Mucosa of gallbladder (tissue), 1 donor: ENCODE data around the gene ARID3C. TPM values are rescaled to one million over a fixed set of nuclear protein-coding genes. Genes with fewer than 3 reads are reported as not detected.

ENCODE experiments used
- DNase-seq: peaks from one replicate; pipeline ENCODE4 v3.0.0-alpha.2; 2020; ENCODE audit warnings: low spot score
- total RNA-seq: library from RNA; stranded (reverse); gene quantifications from one replicate; pipeline ENCODE4 v1.2.1, GENCODE V29; 2021
- donor health status: DM: no; HTN: no; CAD: no.

Gene ARID3C
- total RNA-seq, 1 donor from 2014 or later, result not detected

DNA sequence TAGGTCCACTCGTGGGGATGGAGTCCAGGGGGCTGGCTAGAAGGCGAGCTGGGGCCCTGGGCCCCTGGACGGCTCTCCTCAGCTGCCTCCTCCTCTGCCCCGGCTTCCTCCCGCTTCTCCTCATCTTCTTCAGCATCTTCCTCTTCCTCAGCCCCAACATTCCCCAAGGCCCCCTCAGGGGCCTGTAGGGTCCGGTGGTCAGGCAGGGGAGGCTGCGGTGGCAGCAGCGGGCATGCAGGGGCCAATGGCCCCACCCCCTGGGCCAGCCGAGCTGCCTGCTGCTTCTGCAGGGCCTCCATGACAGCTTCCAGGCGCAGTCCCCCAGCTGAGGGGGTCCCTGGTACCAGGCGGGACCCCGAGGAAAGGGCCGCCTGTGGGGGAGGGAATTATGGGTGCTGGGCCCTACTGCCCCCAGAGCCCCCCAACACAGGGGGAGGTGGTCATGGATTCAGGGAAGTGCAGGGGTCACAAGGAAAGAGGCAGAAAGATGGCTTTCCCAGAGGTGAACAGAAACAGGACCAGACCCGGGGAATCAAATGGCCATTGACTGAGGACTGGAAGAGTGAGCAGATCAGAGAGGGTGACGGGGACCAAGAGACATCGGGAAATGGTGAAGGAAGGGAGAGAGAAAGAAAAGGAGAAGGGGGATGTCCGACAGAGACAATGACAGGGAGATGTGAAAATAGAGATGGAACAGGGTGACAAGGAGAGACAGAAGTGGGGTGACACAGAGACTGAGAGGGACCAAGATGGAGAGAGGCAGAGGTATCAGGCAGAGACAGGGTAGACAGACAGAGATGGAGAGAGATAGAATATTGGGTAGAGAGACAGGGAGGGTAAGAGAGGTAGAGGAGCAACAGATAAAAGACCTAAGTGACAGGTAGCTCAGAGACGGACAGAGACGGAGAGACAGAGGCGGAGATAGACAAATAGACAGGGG is 880 bp downstream of the ARID3C start:
- DNase-seq, result no peak

DNA sequence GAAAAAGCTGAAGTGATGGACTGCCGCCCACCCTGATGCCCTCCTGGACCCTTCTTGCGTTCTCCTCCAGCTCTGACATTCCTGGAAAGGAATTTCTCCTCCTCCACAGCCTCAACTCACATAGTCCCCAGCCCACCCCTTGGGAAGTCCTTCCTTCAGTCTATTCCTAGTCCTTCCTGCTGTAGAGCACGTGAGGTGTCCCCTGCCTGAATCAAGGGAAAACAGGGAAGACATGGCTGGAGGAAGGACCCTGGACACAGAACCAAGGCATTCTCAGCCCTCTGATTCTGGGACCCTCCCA is 3.7 kb downstream of the ARID3C start:
- DNase-seq, result no peak

DNA sequence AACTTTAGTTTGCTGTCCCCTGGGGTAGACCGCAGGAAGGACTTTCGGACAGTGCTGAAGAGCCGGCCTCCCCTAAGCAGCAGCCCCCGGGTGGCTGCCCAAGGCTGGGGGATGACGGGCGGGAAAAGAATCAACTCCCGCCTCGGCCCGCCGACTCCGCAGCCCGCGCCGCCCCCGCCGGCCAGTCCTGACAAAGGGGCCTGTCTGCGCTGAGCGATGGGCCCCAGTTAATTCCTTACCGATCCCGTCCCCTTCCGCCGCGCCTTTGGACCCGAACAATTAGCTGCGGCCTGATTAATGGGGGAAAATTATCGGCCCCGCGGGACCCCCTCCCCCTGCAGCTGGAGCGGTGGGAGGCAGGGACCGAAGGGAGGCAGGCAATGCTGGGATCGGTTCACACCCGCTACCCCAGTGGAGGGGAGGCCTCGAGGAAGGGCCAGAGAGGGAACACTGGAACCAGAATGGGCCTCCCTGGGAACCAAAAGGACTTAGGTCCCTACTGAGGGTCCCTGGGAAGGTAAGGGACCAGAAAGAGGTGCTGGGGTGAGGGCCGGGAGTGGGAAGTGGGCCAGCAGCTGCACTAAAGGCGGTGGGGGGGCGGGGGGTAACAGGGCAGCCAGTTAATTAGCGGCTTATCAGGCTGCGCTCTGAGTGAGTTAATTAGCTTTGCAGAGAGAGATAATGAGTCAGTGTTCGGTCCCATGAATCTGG is 4.2 kb downstream of the ARID3C start:
- DNase-seq, result no peak

DNA sequence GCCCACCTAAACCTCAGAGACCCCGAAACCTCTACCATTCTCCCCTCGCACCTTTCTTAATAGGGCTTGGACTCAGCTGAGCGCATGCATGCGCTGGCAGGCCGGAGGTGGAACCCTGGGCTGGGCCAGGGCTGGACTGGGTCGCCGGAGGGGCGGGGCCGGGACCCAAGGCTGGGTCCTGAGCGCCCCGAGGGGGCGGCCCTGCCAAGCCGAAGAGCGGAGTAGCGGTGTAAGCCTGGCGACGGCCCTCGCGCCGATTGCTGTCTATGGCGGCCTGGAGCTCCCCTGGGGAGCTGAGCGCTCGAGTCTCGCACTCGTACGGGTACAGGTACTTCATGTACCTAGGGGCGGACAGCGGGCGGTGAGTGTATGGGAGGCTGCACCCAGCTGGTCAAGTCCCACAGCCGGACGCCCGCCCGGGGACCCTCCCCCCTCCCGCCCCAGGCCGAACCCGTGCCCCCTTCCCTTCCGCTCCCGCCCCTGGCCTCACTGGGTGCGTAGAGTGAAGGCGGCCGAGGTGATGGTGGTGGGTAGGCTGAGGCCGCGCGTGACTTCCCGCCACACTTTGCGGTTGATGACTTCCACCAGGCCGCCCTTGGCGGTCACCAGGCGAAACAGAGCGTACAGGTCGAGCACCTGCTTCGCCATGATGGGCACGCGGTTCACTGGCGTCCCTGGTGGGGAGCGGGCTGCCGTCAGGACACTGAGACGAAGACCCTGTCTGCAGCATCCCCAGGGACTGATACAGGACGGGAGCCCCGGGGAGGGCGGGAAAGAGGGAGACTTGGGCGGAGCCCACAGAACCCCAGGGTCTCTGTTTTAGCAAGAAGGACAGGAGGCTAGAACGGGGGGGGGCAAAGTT is 5.3 kb downstream of the ARID3C start:
- DNase-seq, result no peak

DNA sequence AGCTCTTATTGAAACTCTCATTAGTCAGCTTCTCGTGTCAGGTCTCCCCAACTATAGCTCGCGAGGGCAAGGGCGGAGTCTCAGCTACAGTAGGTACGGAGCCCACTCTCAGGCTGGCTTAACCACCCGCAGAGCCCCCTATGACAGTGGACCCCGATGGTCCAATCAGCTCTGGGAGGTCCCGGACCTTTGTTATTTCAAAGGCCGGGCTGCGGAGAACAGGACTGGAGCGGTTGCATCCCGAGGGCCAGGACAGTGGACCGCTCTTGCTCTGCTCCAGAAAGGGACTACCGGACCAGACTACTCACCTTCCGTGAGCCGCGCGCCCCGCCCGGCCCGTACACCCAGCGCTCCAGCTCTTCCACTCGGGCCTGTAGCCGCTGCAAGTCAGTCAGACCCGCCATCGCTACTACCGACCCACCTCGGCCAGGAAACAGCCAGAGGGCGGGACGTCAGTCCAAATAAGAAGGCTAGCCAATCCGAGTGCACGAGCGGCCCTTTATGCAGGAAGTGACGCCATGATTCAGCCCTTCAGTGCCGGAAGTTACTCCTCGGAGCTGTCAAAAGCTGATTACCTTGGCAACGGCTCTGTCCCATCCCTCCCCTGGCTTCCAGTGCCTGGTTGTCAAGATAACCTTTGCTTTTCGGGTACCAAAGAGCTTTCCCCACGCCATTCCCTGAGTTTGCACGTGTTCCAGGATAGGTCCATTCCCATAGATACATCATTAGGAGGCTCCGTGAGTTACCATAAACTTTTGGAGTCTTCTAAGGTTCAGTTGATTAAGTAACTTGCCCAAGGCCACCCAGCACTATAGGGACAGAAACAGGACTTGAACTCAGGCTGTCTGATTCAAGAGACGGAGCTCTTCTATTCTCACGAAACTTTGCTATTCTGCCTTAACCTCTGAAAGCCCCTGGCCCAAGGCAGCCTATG is 8.5 kb downstream of the ARID3C start, which contains the start of gene DCTN3:
TSS of gene DCTN3 (minus strand) at position 435 of the 934 bp plus-strand sequence. CDS start at position 404, 31 bp downstream.
- DNase-seq, result peak; percentile 94

DNA sequence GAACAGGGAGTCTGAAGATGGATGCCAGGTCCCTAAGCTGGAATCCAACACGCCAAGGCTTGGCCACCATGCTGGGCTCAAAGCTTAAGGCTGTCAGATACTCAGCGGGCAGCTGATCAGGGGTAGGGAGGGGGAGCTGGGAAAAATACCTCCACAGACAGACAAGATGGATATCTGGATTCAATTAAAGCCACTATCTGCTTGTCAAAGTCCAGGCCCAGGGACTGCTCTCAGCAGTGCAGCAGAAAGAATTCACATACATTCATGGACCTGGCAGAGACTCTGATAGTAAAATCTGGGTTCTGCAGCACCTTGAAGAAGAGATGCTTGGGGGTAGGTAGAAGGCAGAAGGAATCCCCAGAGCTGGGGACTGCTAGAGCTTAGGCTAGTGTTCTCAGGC is 13.7 kb downstream of the ARID3C start:
- DNase-seq, result no peak

DNA sequence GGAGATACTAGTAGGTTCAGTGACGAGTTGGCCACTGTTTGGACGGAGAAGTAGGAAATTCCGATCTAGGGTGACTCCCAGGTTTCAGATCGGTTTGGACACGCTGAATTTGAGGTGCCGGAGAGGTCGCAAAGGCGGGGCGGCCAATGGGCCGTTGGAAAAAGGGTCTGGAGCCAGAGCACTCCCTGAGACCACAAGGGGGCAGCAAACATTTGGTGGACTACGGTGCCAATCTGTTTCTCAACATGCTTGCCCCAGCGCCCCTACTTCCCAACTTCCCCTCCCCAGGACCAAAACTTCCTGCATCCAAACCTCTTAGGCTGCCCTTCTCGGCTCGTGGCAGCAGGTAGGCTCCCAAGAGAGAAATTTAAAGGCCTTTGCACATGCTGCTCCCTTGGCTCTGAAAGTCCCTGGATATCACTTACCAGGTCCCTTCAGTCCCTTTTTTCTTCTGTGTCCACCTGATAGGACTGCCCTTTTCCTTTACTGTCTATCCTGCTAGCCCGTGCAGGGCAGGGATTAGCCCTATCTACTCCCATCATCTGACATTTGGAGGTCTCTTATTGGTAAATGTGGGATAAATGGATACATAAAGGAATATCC is 16.0 kb downstream of the ARID3C start:
- DNase-seq, result peak; percentile 84

DNA sequence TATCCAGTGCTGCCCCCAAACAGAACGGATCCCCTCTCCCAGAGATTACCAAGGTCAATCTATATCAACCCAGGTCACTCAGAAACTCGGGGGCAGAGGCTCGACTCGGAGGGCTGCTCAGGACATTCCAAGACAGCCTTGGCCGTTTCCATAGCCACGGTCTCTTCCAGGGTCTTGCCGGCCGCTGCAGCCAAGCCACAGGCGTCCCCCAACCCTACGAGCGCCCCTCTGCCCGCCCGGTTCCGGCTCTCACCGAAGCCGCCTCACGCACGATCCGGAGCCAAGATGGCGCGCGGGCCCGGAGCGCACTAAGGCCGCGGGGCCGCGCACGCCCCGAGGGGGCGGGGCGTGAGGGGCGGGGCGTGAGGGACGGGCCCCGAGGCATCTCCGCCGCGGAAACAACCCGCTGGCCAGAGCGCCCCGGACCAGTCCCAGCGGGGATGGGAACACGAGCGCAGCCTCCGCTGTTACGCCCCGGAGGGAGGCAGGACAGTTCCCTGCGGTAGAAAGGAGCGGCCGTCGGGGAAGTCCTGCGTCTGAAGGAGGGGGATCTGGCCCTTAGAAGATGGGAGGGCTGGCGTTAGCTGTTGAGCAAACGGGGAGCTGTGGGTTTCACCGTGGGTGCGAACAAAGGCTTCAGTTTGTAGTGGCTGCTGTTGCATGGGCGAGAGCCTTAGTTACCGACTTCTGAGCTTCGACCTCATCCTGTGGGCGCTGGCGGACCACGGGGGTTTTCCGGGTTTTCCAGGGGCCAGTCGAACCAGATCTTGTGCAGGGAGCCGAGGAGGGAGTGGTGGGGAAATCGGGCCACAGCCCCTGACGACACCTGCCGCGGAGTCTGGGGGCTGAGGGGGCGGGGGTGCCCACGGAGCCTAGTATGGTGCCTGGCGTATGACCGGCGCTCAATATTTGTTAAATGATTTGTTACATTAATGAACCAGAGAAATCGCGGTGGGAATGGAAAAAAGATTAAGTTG is 16.8 kb downstream of the ARID3C start, which contains the start of gene RPP25L:
TSS of gene RPP25L (minus strand) at position 287 of the 977 bp plus-strand sequence. CDS start 801 bp downstream, outside the sequence.
- peak; percentile 89 for DNase-seq

DNA sequence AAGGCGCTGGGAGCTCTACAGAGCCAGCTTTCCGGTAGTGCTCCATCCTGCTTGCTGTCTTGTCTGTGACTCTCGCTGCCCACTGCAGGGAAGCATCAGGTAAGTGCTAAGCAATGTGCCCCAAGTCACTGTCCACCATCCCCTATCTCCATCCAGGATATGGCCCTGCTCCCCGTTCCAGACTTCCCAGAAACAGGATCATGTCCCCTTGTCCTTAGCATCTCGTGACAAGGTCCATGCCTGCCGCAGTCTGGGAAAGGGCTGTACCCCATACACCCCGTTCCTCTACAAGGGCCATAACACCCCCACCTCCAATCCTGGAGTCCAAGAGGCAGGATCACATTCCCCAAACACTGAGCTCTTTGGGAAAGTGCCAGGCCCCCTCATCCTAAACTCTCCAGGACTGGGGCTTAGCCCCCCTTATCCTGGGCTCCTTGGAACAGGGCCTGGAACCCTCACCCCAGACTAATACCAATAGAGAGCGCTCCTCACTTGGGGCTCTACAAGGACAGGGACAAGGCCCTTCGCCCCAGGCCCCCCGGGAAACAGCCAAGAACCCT is 17.5 kb downstream of the ARID3C start:
- no peak for DNase-seq

DNA sequence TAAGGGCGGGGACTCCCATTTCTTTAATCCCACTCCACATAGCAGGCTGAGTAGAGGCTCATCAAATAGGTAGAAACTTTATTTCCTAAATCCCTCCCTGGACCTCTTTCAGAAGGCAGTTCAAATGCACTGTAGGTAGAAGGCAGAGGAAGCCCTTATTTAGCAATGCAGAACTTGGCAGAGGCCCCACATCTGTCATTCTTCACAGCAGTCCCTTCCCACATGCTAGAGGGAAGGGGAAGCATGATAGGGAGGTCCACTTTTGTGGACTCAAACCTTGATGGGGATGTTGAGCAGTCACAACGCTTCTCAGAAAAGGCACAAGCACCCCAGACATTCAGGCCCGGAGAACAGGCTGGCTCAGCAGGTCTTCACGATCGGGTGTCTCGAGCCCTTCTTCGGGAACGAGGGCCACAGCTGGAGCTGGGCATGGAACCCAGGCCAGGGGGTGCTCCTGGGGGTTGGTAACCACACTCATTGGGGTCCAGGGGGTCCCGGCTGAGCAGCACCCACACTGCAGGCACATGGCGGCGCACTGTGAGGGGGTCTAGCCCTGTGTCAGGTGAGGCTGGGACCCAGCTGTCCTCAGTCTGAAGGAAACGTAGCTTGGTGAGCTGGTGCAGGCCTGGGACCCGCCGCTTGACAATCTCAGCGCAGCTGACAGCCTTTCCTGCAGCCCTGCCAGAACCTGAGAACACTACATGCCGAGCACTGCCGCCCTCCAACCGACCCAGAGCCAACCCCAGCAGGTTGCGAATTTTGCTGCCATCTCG is 18.2 kb downstream of the ARID3C start:
- no peak for DNase-seq

DNA sequence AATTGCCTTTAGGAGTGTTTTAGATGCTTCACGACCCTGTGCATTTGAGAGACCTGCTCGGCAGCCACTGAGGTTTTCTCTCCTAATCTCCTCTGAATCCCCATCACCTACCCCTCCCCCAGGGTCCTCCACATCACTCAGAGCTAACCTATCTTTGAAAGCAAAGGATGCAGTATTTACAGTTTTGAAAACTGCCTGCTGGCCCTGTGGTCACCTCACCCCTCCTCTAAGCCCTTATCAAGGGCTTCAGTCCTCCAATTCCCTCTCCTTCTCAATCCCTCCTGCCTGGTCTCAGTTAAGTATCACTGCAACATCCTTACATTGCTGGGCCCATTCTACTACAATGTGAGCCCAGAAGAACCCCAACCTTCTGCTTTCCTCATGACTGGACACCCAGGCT is 21.5 kb downstream of the ARID3C start:
- no peak for DNase-seq

DNA sequence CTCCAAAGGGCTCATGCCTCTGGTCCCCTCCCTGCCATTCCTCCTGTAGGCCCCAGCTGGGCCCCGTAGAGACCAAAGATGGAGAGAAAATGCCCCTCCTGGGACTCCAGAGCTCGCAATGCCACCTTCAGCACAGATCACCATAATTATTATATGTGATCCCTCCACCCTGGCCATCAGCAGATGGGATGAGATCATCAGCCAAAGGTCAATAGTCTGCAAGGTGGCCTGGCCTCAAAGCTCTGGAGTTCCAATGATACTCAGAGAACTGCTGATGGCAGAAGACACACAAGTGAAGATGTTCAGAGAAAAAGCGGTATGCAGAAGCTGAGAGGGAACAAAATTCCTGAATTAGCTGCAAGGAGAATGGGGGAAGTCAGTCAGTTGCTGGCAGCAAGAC is 22.0 kb downstream of the ARID3C start:
- DNase-seq, result no peak

DNA sequence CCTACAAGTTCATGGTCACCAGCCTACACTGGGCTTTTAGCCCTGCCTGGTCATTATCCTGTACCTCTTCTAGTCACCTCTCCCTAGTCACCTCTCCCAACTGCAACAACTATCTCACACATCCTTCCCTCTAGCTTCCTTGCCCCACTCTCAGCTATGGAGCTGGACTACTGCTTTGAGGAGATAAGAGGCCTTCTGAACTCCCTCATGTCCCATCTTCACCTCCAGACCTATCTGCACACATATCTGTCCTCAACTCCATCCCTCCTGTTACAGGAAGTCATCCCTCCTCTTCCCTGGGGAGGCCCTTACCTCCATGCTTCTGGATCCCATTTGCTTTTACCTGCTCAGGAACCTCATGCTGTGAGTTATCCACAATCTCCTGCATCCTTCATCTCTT is 22.7 kb downstream of the ARID3C start:
- DNase-seq, result no peak

DNA sequence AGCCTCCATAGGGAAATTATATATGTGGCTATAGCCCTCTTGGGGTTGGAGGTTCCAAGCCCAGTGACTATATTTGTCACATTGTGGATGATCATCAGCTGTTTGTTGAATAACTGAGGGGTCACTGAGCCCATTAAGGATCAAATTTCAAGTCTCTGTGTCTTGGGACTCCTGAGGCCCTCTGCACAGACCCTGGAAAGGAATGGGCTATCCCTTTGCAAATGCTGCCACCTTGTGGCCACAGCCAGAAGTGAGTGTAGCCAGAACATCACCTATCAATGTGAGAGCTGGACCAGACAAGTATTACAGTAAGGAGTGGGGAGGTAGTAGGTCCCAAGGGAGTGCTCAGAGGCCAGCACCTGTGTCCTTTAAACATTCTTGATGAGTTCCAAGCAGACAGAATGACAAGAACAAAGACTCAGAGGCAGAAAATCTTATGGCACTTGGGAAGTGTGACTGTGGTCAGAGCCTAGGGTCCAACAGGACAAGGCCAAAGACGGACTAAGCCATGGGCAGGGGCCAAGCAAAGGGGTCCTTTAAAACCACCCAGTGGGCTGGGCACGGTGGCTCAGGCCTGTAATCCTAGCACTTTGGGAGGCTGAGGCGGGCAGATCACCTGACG is 25.1 kb downstream of the ARID3C start:
- peak; percentile 86 for DNase-seq

DNA sequence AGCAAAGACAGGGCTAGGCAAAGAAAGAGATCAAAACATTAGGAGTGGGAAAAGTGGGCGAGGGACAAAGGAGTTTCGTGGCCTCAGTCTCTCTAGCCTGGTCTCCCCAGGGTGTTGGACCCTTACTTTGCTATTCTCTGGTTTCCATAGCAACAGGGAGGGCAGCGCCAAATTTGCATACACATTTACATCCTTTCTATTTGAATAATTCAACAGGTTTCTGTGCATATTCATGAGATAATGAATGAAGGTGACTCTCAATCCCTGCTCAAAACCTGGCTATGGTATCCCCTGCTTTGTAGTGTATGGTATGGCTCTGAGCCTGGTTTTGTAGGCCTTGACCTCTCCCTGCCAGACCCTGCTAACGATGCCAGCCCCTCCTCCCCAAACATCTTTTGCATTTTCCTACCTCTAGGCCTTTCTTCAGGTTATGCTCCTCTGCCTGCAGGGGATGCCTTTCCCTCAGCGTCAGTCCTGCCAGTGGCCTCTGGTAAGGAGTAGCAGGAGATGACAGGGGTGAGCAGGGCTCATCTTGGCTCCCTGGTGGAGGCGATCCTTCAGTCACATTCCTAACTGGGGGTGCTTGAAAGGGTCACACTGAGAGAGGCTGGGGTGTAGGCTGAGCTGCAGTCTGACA is 26.8 kb downstream of the ARID3C start:
- no peak for DNase-seq

DNA sequence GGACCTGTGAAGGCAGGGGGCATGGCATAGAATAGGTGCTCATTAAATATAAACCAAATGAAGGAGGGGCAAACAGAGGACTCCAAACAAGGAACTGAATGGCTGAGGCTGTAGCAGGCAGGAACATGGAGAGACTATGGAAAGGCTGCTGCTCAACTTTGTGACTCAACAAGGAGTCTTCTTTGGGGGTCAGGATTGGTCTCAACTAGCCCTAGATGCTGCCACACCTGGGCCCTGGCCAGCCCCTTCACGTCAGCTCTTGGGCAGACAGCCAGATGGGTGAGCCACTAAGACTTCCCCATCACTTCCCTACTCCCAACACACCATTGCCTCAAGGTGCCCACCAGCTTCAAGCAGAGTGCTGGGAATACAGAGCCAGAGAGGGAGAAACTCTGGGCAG is 28.0 kb downstream of the ARID3C start:
- DNase-seq, result no peak

DNA sequence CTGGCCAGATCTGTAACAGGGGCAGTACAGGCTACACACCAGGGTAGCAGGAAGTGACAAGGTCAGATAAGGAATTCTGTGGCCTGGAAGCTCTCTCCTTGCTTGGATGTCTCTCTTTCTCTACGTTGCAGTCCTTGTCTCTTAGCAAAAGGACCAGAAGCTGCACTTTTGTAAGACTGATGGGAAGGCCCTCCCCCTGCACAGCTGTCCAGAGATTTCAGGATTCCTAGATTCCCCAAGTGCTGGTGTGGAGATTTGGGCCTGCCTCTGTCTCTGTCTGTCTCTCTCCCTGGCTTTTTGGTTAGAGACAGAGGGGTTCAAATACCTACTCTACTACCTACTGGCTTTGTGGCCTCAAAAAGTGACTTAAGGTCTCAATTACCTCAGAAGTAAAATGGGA is 29.3 kb downstream of the ARID3C start:
- DNase-seq, result no peak
